ENCODE data around the gene CYREN.

- TF ChIP-seq EZH2 (IDR thresholded peaks at IDR 0.05; ENCODE audit: low read depth) (no peak), CTCF (conservative IDR thresholded peaks at IDR 0.05) (no peak)
Measured at GRCh38 chr7:135206941-135207391, 36.5 kb upstream of the CYREN start.
